ENCODE results near the gene DMRT3. TPM values are rescaled to one million over a fixed set of nuclear protein-coding genes. Genes with fewer than 3 reads are reported as not detected.

Gene DMRT3
- total RNA-seq, 3 donors from 2014 or later = not detected

- Histone ChIP-seq H3K4me3 (no peak overlapping the region), H3K9me3 (no peaks in the 10 kb centered on the region), H3K36me3 (ENCODE audit: low read depth) (no peaks in the 10 kb centered on the region), H3K4me1 (ENCODE audit: low read depth) (no peaks in the 10 kb centered on the region)
- DNase-seq = no peak
- no peak for ATAC-seq
- intact Hi-C loops (cut with DNase I, micrococcal nuclease) = no loop called here
- no peak for TF ChIP-seq CTCF (IDR thresholded peaks at IDR 0.05)
Measured at GRCh38 chr9:1013021-1013420, 36.6 kb downstream of the DMRT3 start.

- intact Hi-C loops (cut with DNase I, micrococcal nuclease) = no loop called here
- ATAC-seq = no peak
Measured at GRCh38 chr9:1014225-1014624, 37.8 kb downstream of the DMRT3 start.

GRCh38 chr9:1014640-1015039 is 38.2 kb downstream of the DMRT3 start:
- no peak for DNase-seq
- intact Hi-C loops (cut with DNase I, micrococcal nuclease) = no loop called here
- ATAC-seq = no peak
- TF ChIP-seq CTCF (IDR thresholded peaks at IDR 0.05) = no peak
- Histone ChIP-seq H3K9me3 (no peaks in the 10 kb centered on the region), H3K4me1 (ENCODE audit: low read depth) (no peaks in the 10 kb centered on the region), H3K4me3 (no peak overlapping the region), H3K36me3 (ENCODE audit: low read depth) (no peaks in the 10 kb centered on the region)

More at GRCh38 chr9:1014225-1014624, 37.8 kb downstream of the DMRT3 start:
- Histone ChIP-seq H3K36me3 (ENCODE audit: low read depth) (no peaks in the 10 kb centered on the region), H3K9me3 (no peaks in the 10 kb centered on the region), H3K4me3 (no peak overlapping the region), H3K4me1 (ENCODE audit: low read depth) (no peaks in the 10 kb centered on the region)
- no peak for DNase-seq
- TF ChIP-seq CTCF (IDR thresholded peaks at IDR 0.05) = no peak

- H3K4me1 ChIP-seq (ENCODE audit: low read depth) = no peaks in the 10 kb centered on the region
- no peaks in the 10 kb centered on the region for H3K36me3 ChIP-seq (ENCODE audit: low read depth)
- intact Hi-C loops (cut with DNase I, micrococcal nuclease) = no loop called here
- H3K9me3 ChIP-seq = peaks cover 5% of the 10 kb centered on the region
- DNase-seq (peak in 2 of 3 donors; percentile 47 to 60), ATAC-seq (peak; percentile 84)
- H3K4me3 ChIP-seq = no peak overlapping the region
- peak; percentile 28 for TF ChIP-seq CTCF (IDR thresholded peaks at IDR 0.05)
Measured at GRCh38 chr9:1018121-1018520, 41.7 kb downstream of the DMRT3 start.

GRCh38 chr9:1024112-1024511 is 47.7 kb downstream of the DMRT3 start:
- peak; percentile 69 for ATAC-seq
- Histone ChIP-seq H3K9me3 (peaks cover 5% of the 10 kb centered on the region), H3K4me1 (ENCODE audit: low read depth) (peaks cover 8% of the 10 kb centered on the region), H3K36me3 (ENCODE audit: low read depth) (no peaks in the 10 kb centered on the region), H3K4me3 (no peak overlapping the region)
- no peak for DNase-seq
- intact Hi-C loops (cut with DNase I, micrococcal nuclease) = no loop called here
- no peak for TF ChIP-seq CTCF (IDR thresholded peaks at IDR 0.05)

GRCh38 chr9:1025131-1025530 is 48.7 kb downstream of the DMRT3 start:
- no peak for TF ChIP-seq CTCF (IDR thresholded peaks at IDR 0.05)
- intact Hi-C loops (cut with DNase I, micrococcal nuclease) = no loop called here
- no peak for DNase-seq

More at GRCh38 chr9:1025131-1025530, 48.7 kb downstream of the DMRT3 start:
- ATAC-seq = no peak
- Histone ChIP-seq H3K4me3 (no peak overlapping the region), H3K36me3 (ENCODE audit: low read depth) (no peaks in the 10 kb centered on the region), H3K9me3 (peaks cover 5% of the 10 kb centered on the region), H3K4me1 (ENCODE audit: low read depth) (peaks cover 8% of the 10 kb centered on the region)

All from mucosa of descending colon (tissue), 3 donors.